ENCODE results near the gene MRGPRX4.
"Not testable (repeated sequence)": the region's sequence is repeated elsewhere in the genome, so short reads cannot be mapped to it uniquely, and the experiment has no call there.

The MRGPRX4 gene

GRCh38 chr11:18172666-18173065 lies at the start of gene MRGPRX4:
MRGPRX4 (plus strand) TSS chr11:18172837; CDS start chr11:18173257, 420 bp downstream.
- DNase-seq = no peak

GRCh38 chr11:18131115-18131514 lies 41.5 kb upstream of the MRGPRX4 start:
- not testable (repeated sequence) for DNase-seq

- no peak for DNase-seq
Observed at GRCh38 chr11:18132341-18132740, 40.3 kb upstream of the MRGPRX4 start, which contains the start of gene MRGPRX3. MRGPRX3 (plus strand) TSS chr11:18132571; CDS start chr11:18137203, 4,632 bp downstream.

GRCh38 chr11:18135308-18135707 lies 37.3 kb upstream of the MRGPRX4 start:
- no peak for DNase-seq

GRCh38 chr11:18137186-18137800 lies 35.3 kb upstream of the MRGPRX4 start:
- DNase-seq = no peak

GRCh38 chr11:18140145-18140544 lies 32.5 kb upstream of the MRGPRX4 start:
- DNase-seq = no peak

GRCh38 chr11:18144243-18144642 lies 28.4 kb upstream of the MRGPRX4 start:
- no peak for DNase-seq

- no peak for DNase-seq
Observed at GRCh38 chr11:18145025-18145424, 27.6 kb upstream of the MRGPRX4 start.

GRCh38 chr11:18145837-18146236 lies 26.8 kb upstream of the MRGPRX4 start:
- DNase-seq = no peak

- no peak for DNase-seq
Observed at GRCh38 chr11:18151581-18151980, 21.1 kb upstream of the MRGPRX4 start.

- DNase-seq = no peak
Observed at GRCh38 chr11:18168372-18168771, 4.3 kb upstream of the MRGPRX4 start.

GRCh38 chr11:18171377-18172000 lies 1.1 kb upstream of the MRGPRX4 start:
- DNase-seq = no peak

- no peak for DNase-seq
Observed at GRCh38 chr11:18173225-18173866, 709 bp downstream of the MRGPRX4 start.

- DNase-seq = no peak
Observed at GRCh38 chr11:18188796-18189195, 16.2 kb downstream of the MRGPRX4 start.

GRCh38 chr11:18189476-18190245 lies 17.0 kb downstream of the MRGPRX4 start:
- not testable (repeated sequence) for DNase-seq

- no peak for DNase-seq
Observed at GRCh38 chr11:18191376-18191775, 18.7 kb downstream of the MRGPRX4 start.

- DNase-seq = no peak
Observed at GRCh38 chr11:18193010-18193409, 20.4 kb downstream of the MRGPRX4 start.

- no peak for DNase-seq
Observed at GRCh38 chr11:18196532-18196931, 23.9 kb downstream of the MRGPRX4 start.

GRCh38 chr11:18197738-18198137 lies 25.1 kb downstream of the MRGPRX4 start:
- DNase-seq = not testable (repeated sequence)

- no peak for DNase-seq
Observed at GRCh38 chr11:18203723-18204122, 31.1 kb downstream of the MRGPRX4 start.

GRCh38 chr11:18204220-18204619 lies 31.6 kb downstream of the MRGPRX4 start:
- DNase-seq = no peak

- DNase-seq = no peak
Observed at GRCh38 chr11:18204771-18205170, 32.1 kb downstream of the MRGPRX4 start.

- DNase-seq = no peak
Observed at GRCh38 chr11:18209058-18209457, 36.4 kb downstream of the MRGPRX4 start.
